Stimulated activated CD4-positive, alpha-beta T cell treated with anti-CD3 and anti-CD28 coated beads, TNF-alpha, amount 100 ng/mL, for 24 hours (primary cell): ENCODE data around the gene GRAMD1C.

Experiments
- DNase-seq, 3 experiments: peaks; one replicate each; pipeline ENCODE4 v3.0.0-alpha.2; 2020; ENCODE audit warnings: low read depth in 3 of 3

GRAMD1C gene

DNA sequence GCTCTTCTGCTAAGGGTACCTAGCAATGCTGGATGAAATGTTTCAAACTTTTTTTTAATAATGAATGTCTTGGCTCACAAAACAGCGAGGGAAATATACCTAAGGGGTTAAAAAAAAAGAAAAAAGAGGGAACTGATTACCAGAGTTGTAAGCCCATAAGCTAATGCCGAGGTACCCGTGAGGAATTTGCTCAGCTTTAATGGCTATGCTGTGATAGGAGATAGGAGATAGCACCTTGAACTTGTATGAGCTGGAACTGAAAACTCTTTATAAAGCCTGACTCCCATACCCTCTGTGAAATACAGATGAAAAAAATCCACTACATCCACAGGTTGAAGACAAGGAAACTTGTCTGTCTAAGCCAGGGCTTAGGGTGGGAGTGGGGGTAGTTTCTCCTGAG, 13.9 kb downstream of the GRAMD1C start:
- DNase-seq: no peak

- no peak for DNase-seq
Measured at GRCh38 chr3:113867506-113867905, 28.9 kb downstream of the GRAMD1C start.

GRCh38 chr3:113873293-113873692, 34.7 kb downstream of the GRAMD1C start:
- no peak for DNase-seq

DNA sequence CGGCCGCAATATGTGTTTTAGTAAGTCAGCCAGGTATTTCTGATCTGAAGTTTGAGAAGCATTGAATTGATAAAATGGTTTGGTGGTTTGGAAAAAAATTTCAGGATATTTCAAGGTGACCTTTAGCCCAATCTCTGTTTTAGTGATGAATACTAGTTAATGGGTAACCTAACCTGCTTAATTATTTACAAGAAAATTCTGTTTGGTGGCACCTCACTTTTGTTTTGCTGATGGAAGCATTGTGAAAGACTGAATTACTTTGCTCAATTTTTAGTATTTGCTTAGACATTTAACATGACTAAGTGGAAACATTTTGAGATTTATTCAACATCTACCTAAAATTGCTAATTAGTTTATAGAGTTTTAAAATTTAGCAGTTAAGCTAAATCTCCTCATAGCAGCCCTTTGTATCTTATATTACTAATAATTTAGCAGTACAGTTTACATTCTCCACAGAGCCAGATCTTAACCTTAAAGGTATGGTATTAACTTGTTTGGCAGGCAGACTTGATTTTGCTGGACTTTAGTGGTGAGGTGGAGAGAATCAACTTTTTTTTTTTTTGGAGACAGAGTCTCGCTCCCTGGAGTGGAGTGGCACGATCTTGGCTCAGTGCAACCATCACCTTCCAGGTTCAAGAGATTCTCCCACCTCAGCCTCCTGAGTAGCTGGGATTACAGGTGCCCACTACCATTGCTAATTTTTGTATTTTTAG, 35.4 kb downstream of the GRAMD1C start:
- DNase-seq: no peak

DNA sequence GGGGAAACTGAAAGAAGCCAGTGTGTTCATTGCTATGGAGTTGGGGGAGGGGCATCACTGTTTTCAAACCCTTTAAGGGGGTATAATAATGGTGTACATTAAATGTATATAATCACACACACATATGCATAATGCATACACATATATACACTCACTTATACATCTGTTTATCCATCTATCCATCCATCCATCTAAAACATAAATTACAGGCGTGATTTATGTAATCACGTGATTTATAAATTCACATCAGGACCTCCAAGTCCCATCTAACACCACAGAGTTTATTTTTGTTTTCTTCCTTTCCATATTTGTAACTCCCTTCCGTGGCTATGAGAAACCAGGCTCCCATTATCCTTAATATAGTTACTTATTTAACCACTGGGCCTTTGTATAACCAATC, 39.8 kb downstream of the GRAMD1C start:
- no peak for DNase-seq

GRCh38 chr3:113885050-113885449, 46.5 kb downstream of the GRAMD1C start:
- DNase-seq: no peak

DNA sequence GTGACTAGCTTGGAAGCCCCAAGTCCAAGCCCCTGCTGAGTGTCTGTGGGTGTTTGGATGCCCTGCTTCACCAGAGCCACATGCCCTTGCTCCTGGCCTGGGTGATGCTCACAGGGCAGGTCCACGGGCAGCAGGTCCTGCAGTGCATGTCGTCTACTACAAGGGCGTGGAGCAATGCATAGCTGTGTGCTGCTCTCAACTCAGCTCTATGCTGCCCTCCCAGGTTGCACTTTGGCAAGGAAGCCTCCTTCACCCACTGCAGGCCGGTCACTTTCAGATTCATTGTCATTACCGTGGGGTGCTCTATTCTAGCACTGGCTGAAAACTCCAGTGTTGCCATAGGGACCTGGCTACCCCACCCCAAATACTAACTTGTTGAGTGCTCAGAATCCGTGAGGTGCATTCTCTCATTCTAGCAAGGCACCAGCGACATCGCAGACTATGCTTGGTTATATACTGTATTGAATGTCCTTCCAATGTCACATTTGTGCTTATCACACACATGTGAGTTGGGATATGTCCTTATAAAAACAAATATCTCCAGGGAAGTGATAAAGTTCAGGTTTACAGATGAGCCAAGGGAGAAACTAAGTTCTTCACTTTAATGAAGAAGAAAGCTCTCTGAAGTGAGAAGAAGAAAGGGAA, 51.8 kb downstream of the GRAMD1C start:
- no peak for DNase-seq

DNA sequence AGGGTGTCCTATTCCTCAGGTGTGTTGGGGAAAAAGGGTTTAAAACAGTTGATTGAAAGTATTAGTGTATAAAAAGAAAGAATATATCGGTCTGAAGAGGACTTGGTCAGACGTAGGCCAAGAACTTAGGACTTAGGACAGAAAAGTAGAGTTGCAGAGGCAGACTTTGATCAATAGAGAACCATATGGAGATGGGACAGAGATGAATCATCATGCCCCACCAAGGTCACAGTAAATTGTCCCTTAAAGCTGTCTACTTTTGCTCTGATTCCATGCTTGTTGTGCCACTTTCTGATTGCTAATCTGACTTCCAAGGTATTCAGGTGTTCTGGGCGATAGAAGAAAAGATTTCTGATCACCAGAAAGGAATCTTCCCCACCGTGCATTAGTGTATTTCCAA, 56.3 kb downstream of the GRAMD1C start:
- DNase-seq: no peak

GRCh38 chr3:113895964-113896363, 57.4 kb downstream of the GRAMD1C start:
- no peak for DNase-seq

DNA sequence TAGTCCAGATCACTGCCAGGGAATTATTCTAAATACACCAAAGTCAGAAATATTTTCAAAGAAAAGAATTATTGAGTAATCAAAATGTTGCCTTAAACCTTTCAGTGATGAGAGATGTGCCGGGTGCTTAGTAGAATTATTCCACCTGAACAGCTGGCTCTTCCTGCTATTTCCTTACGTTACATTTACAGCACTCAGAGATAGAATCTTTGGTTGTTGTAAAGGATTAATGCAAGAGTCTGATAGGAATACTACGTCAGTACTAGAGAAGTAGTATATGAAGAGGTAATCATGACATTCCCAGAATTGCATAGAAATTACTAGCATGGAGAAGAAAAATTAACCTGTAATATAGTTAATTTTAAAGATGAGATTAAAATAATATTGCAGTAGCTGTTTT, 58.3 kb downstream of the GRAMD1C start:
- no peak for DNase-seq

DNA sequence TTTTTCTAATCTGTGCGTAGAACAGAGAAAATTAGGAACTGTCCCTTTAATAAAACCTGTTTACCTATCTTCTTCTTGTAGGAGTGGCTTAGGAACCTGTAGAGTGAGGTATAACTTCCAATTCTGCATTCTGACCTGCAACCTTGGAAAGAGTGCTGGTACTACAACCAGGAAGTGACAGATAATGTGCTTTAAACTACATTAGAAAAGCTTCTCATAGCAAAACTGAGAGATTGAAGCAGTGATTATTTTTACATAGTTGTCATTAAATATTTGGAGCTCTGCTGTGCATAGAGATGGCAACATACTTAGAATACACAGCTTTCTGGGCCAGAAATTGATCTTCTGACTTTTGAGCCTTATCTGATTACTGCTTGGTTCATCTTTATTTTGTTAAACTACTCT, 58.8 kb downstream of the GRAMD1C start:
- DNase-seq: no peak

DNA sequence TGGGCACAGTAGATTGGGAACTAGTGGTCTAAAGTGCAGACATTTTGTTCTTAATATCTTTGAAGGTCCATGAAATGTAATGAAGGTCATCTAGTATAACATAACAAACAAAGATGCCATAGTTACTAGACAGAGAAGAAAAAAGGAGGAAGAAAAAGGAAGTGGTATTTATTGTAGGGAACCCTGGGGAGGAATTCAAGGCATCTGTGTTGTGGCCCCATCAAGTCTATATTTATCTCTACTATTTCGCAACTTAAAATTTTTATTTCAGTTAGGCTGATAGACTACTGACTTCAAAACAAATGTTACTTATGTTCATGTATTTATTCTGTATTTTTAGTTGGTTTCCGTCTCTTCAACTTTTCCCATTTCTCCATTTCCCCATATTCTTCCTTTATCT, 60.3 kb downstream of the GRAMD1C start:
- no peak for DNase-seq

DNA sequence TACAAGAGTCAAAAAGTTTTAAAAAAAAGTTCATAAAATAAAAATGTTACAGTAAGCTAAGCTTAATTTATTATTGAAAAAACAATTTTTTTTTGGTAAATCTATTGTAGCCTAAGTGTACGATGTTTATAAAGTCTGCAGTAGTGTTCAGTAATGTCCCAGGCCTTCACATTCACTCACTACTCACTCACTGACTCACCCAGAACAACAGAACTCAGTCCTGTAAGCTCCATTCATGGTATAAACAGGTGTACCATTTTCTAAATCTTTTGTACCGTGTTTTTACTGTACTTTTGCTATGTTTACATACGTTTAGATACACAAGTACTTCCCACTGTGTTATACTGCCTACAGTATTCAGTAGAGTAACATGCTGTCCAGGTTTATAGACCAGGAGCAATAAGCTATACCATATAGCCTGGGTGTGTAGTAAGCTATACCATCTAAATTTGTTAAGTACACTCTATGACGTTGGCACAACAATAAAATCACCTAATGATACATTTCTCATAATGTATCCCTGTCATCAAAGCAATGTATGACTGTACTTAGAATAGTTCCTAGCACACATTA, 68.1 kb downstream of the GRAMD1C start:
- DNase-seq: no peak

- no peak for DNase-seq
Measured at GRCh38 chr3:113908133-113908532, 69.5 kb downstream of the GRAMD1C start.

GRCh38 chr3:113910966-113911365, 72.4 kb downstream of the GRAMD1C start:
- DNase-seq: no peak

GRCh38 chr3:113912552-113913236, 74.1 kb downstream of the GRAMD1C start:
- DNase-seq: peak in 2 of 3 experiments; percentile 1 to 5

- DNase-seq: no peak
Measured at GRCh38 chr3:113914646-113915045, 76.1 kb downstream of the GRAMD1C start.

DNA sequence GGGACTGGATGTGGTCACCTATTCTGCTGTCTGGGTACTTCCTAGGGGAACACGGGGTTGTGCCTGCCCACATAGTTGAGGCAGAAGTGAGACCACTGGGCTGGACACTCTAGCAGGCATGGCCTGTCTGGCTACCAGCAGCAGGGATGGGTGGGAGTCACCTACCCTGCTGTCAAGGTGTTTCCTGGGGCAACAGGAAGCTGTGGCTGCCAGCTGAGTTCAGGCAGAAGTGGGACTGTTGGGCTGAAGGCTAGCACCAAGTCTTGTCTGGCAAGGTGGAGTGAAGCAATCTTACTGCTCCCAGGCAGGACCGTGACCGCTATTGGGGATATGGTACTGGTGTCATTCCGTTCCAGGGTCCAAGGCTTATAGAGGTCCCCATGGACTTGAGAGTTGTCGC, 89.0 kb downstream of the GRAMD1C start:
- DNase-seq: no peak

DNA sequence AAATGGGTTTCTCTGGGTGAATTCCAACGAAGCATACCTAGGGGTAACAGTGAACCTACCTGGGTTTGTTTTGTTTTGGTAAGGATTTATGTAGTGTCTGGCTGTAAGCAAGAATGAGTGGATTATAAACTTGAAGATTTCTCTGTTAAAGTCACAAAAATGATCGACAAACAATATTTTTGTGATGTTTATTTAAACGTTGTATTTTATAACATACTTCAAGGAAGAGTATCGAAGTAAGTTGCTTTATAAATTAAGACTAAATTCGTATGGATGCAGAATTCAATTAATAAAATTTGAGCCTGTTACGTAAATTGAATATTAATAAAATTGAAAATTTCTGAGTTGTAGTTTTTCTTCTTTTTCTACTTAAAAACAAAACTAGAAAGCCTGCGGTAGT, 108.2 kb downstream of the GRAMD1C start:
- no peak for DNase-seq

DNA sequence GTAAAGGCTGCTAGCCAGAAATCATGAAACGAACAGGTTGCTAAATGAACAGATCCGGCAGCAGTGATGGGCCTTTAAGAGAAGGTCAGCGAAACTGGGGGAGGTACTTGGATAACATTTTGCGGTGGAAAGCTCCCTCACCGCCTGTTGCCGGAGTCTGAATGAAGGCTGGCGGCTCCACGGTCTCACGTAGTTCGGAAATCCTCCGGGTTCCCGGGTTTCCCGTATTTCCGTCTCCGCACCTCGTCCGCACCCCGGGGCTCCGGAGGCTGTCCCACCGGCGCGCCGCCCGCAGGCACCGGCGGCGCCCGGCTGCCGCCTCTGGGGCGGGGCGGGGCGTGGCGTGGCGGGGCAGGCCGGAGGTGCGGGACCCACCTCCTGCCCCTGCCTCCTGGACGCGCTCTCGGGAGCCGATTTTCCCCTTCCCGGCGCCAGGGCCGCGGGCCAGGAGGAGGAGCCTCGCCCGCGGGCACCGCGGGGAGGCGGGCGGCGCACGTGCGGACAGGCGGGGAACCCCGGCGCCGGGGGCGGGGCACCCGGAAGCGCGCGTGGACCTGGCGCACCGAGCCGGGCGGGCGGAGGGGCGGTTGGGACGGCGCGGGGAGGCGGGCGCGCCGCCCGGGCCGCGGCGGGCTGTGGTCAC, 108.9 kb downstream of the GRAMD1C start, which contains the start of gene ZDHHC23:
Gene ZDHHC23 (plus strand): TSS at position 642 of the 643 bp plus-strand sequence. CDS start 790 bp downstream, outside the sequence.
- peak; percentile 24 to 57 (median 39) for DNase-seq

- peak in 1 of 3 experiments; percentile 29 for DNase-seq
Measured at GRCh38 chr3:113948015-113948917, 109.7 kb downstream of the GRAMD1C start.
